Astrocyte of the cerebellum (primary cell): ENCODE measurements around the gene ELSPBP1.

Experiments
- DNase-seq: peaks from one replicate; pipeline ENCODE4 v3.0.0-alpha.2; 2011; ENCODE audit warnings: low read depth
- H3K4me3 ChIP-seq: 2 replicates; pipeline ENCODE4 v1.5.1; 2011; ENCODE audit warnings: mild to moderate bottlenecking, low read depth, low read length, moderate library complexity
- in situ Hi-C: cut with HindIII; loops from 2 replicates; pipeline ENCODE4 v1.10.0; 2017; ENCODE audit warnings: low sequenced_read_pairs
- TF ChIP-seq, protein P1 (sequence below): IDR thresholded peaks from 2 replicates; pipeline ENCODE4 v1.5.1; 2012; ENCODE audit warnings: low read length, low read depth, moderate library complexity, mild to moderate bottlenecking; ENCODE audit errors: missing control alignments

The ELSPBP1 gene

GRCh38 chr19:48041877-48042580 lies 47.6 kb downstream of the ELSPBP1 start:
- H3K4me3 ChIP-seq: no peak overlapping the region
- in situ Hi-C loops: no loop called here
- TF ChIP-seq, protein P1, sequence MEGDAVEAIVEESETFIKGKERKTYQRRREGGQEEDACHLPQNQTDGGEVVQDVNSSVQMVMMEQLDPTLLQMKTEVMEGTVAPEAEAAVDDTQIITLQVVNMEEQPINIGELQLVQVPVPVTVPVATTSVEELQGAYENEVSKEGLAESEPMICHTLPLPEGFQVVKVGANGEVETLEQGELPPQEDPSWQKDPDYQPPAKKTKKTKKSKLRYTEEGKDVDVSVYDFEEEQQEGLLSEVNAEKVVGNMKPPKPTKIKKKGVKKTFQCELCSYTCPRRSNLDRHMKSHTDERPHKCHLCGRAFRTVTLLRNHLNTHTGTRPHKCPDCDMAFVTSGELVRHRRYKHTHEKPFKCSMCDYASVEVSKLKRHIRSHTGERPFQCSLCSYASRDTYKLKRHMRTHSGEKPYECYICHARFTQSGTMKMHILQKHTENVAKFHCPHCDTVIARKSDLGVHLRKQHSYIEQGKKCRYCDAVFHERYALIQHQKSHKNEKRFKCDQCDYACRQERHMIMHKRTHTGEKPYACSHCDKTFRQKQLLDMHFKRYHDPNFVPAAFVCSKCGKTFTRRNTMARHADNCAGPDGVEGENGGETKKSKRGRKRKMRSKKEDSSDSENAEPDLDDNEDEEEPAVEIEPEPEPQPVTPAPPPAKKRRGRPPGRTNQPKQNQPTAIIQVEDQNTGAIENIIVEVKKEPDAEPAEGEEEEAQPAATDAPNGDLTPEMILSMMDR: no peak
- DNase-seq: no peak

GRCh38 chr19:48043675-48044258 lies 49.3 kb downstream of the ELSPBP1 start, which contains the start of gene CABP5:
Gene CABP5 (minus strand): TSS chr19:48044079. CDS start chr19:48043922, 157 bp downstream.
- in situ Hi-C loops: no loop called here
- TF ChIP-seq, protein P1: no peak
- no peak for DNase-seq
- H3K4me3 ChIP-seq: no peak within 1 kb of the TSS

DNA sequence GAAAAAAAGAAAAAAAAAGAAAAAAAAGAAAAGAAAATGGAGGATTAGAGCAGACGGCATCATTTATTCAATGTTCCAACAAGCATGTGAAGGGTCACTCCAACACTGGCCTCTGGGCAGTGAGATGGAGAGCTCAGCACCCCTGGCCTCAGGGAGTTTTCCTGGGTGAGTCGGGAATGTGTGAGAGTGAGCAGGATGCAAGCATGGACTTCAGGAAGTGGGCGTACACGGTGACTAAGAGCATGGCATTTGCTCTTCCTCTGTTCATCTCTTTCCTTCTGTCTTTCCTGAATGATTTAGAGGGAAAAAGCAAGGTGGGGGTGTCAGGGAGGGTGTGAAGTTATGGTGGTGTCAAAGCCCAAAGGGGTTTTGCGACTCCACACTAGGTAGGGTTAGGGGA lies 50.1 kb downstream of the ELSPBP1 start:
- no peak for DNase-seq
- H3K4me3 ChIP-seq: no peak overlapping the region
- in situ Hi-C loops: no loop called here
- TF ChIP-seq, protein P1: no peak

DNA sequence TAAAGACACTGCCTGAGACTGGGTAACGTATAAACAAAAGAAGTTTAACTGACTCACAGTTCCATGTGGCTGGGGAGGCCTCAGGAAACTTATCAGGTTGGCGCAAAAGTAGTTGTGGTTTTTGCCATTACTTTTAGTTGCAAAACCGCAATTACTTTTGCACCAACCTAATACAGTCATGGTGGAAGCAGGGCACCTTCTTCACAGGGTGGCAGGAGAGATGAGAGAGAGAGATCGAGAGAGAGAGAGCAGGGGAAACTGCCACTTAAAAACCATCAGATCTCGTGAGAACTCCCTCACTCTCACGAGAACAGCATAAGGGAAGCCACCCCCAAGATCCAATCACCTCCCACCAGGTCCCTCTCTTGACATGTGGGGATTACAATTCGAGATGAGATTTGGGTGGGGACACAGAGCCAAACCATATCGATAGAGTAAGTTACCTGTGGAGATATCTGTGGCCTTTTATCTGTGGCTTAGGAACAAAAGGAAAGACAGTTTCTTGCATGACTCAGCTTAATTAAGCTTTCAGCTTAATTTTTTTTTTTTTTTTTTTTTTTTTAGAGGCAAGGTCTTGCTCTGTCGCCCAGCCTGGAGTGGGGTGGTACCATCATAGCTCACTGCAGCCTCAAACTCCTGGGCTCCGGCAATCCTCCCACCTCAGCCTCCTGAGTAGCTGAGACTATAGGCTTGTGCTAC lies 57.1 kb downstream of the ELSPBP1 start:
- TF ChIP-seq, protein P1: no peak

DNA sequence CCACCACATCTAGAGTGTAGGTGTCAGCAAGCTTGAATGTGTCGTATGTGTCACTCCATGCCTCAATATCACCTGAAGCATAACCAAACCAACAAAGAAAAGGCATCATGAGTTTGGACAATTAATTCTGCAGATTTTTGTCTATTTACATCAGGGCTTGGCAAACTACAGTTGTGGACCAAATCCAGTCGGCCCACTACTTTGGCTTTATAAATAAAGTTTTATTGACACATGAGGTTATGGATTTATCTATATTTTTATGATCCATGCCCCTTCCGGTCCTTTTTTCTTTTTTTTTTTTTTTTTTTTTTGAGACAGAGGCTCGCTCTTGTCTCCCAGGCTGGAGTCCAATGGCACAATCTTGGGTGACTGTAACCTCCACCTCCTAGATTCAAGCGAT lies 58.6 kb downstream of the ELSPBP1 start:
- TF ChIP-seq, protein P1: no peak
- DNase-seq: no peak
- no peak overlapping the region for H3K4me3 ChIP-seq
- in situ Hi-C loops: no loop called here

More for the DNA sequence above, 57.1 kb downstream of the ELSPBP1 start:
- no peak overlapping the region for H3K4me3 ChIP-seq
- in situ Hi-C loops: no loop called here
- DNase-seq: no peak

GRCh38 chr19:48053856-48054255 lies 59.4 kb downstream of the ELSPBP1 start:
- TF ChIP-seq, protein P1: no peak
- no peak for DNase-seq
- in situ Hi-C loops: no loop called here
- H3K4me3 ChIP-seq: no peak overlapping the region
